HepG2 (cell line): Measurements from ENCODE around the gene TM4SF20. TPM values are rescaled to one million over a fixed set of nuclear protein-coding genes. Genes with fewer than 3 reads are reported as not detected.

Source experiments
- ATAC-seq: fragments of 200-7000 bp; cut with Tn5 transposase; 3 replicates; pipeline ENCODE4 v1.9.1; 2020; ENCODE audit warnings: mild to moderate bottlenecking, moderate library complexity
- BruUV-seq: library from RNA; stranded (reverse); fragments of 400-500 nt; replicated peaks from 2 replicates; lab custom pipeline; 2021; lab: Mats Ljungman, UMichigan
- CTCF ChIA-PET: fragments of 300-600 bp; formaldehyde crosslinking; extraction: SDS; loops from one replicate; lab custom pipeline; 2021; ENCODE audit warnings: low total read pairs, inconsistent platforms, low intra/inter-chr PET ratio; lab: Yijun Ruan, JAX
- POLR2A ChIA-PET: fragments of 350-600 bp; sonication (Branson Sonifier 250); formaldehyde crosslinking; loops from one replicate; lab custom pipeline; 2020; ENCODE audit warnings: antibody characterized with exemption, inconsistent platforms; lab: Yijun Ruan, JAX
- DNase-seq: peaks from one replicate; pipeline ENCODE4 v3.0.0-alpha.2; 2015; ENCODE audit warnings: low spot score
- FAIRE-seq: peaks from 3 replicates; lab custom pipeline; 2011; peaks lifted over from hg19 to GRCh38; lab: Jason Lieb, UNC
- H2AFZ ChIP-seq: one replicate; pipeline ENCODE4 v1.6.1; 2011; ENCODE audit warnings: low read length, inconsistent platforms
- H3K27ac ChIP-seq: fragments of 300-600 bp; 3 replicates; pipeline ENCODE4 v1.8.0; 2011; ENCODE audit warnings: mixed run types, mild to moderate bottlenecking, mixed read lengths, low read length, inconsistent platforms; ENCODE audit not compliant: insufficient read depth; ENCODE audit errors: extremely low read length
- H3K27me3 ChIP-seq, 2 experiments: fragments of 200-600 bp in 1 of 2; 2 replicates in 1 of 2; 3 replicates in 1 of 2; pipeline versions ENCODE4 v1.6.0 to v1.8.0; 2011; ENCODE audit warnings: low read length in 2 of 2, mild to moderate bottlenecking in 2 of 2, moderate library complexity in 2 of 2, inconsistent platforms in 1 of 2; ENCODE audit not compliant: insufficient read depth in 2 of 2, control insufficient read depth in 1 of 2
- H3K36me3 ChIP-seq, 2 experiments: fragments of 200-600 bp in 1 of 2; replicated peaks in 1 of 2; 2 replicates in 1 of 2; 3 replicates in 1 of 2; pipeline versions ENCODE4 v1.5.1 to v1.8.0; 2011; ENCODE audit warnings: low read length in 2 of 2, inconsistent platforms in 1 of 2; ENCODE audit not compliant: insufficient read depth in 2 of 2, control insufficient read depth in 1 of 2
- H3K4me1 ChIP-seq: 2 replicates; pipeline ENCODE4 v1.5.1; 2012; ENCODE audit warnings: low read length, inconsistent platforms; ENCODE audit not compliant: insufficient read depth
- H3K4me2 ChIP-seq: 2 replicates; pipeline ENCODE4 v1.6.0; 2011; ENCODE audit warnings: low read depth, low read length, inconsistent platforms
- H3K4me3 ChIP-seq, 3 experiments: fragments of 200-600 bp in 1 of 3; sonication (generic), shearing (Covaris generic) in 1 of 3; replicated peaks in 1 of 3; 2 replicates each; pipeline ENCODE4 v1.5.1; 2011 to 2016; ENCODE audit warnings: low read length in 3 of 3, inconsistent platforms in 2 of 3, low read depth in 2 of 3, mild to moderate bottlenecking in 2 of 3, control low read depth in 1 of 3, mixed read lengths in 1 of 3; ENCODE audit not compliant: insufficient read depth in 1 of 3
- H3K79me2 ChIP-seq: one replicate; pipeline ENCODE4 v1.6.1; 2011; ENCODE audit warnings: low read length, inconsistent platforms; ENCODE audit not compliant: insufficient read depth
- H3K9ac ChIP-seq: 2 replicates; pipeline ENCODE4 v1.6.0; 2011; ENCODE audit warnings: mild to moderate bottlenecking, low read depth, low read length, inconsistent platforms; ENCODE audit not compliant: insufficient read depth
- H3K9me3 ChIP-seq: 2 replicates; pipeline ENCODE4 v1.5.1; 2012; ENCODE audit warnings: mild to moderate bottlenecking, low read length
- H4K20me1 ChIP-seq: 2 replicates; pipeline ENCODE4 v1.6.0; 2011; ENCODE audit warnings: inconsistent platforms, mild to moderate bottlenecking, low read length, moderate library complexity; ENCODE audit not compliant: insufficient read depth
- CTCF ChIP-seq: sonication (generic); formaldehyde crosslinking; IDR thresholded peaks from 2 replicates; pipeline ENCODE4 v1.5.0; 2020; ENCODE audit warnings: mild to moderate bottlenecking, missing genetic modification reagents, moderate library complexity
- ISX ChIP-seq: sonication (generic); formaldehyde crosslinking; conservative IDR thresholded peaks from 2 replicates; pipeline ENCODE4 v1.5.0; 2020; ENCODE audit warnings: missing genetic modification reagents
- PCBP1 ChIP-seq: fragments of 200-400 bp; formaldehyde crosslinking; IDR thresholded peaks from 2 replicates; pipeline ENCODE4 v1.6.1; 2017; ENCODE audit warnings: mild to moderate bottlenecking, low read depth, low read length, borderline replicate concordance
- SNRNP70 ChIP-seq: fragments of 200-400 bp; formaldehyde crosslinking; IDR thresholded peaks from 2 replicates; pipeline ENCODE4 v1.6.1; 2017; ENCODE audit warnings: mild to moderate bottlenecking, low read depth, low read length, moderate library complexity
- U2AF1 ChIP-seq: fragments of 200-400 bp; formaldehyde crosslinking; optimal IDR thresholded peaks from 2 replicates; pipeline ENCODE3; 2017; ENCODE audit warnings: mild to moderate bottlenecking, low read depth, low read length
- ZBTB7A ChIP-seq: sonication (generic); formaldehyde crosslinking; IDR thresholded peaks from 2 replicates; pipeline ENCODE4 v1.8.0; 2022; ENCODE audit warnings: mild to moderate bottlenecking, missing genetic modification reagents
- ZGPAT ChIP-seq: IDR thresholded peaks from 2 replicates; pipeline ENCODE4 v1.6.1; 2016; ENCODE audit warnings: mild to moderate bottlenecking
- ZNF34 ChIP-seq: sonication (generic); formaldehyde crosslinking; IDR thresholded peaks from 2 replicates; pipeline ENCODE4 v1.4.0; 2020; ENCODE audit warnings: mild to moderate bottlenecking, missing genetic modification reagents, borderline replicate concordance
- ZNF382 ChIP-seq: sonication (generic); formaldehyde crosslinking; IDR thresholded peaks from 2 replicates; pipeline ENCODE4 v1.5.0; 2020; ENCODE audit warnings: missing genetic modification reagents, mild to moderate bottlenecking, borderline replicate concordance
- ZNF503 ChIP-seq: sonication (generic); formaldehyde crosslinking; IDR thresholded peaks from 2 replicates; pipeline ENCODE4 v1.4.0; 2020; ENCODE audit warnings: missing genetic modification reagents
- ZNF614 ChIP-seq: IDR thresholded peaks from 2 replicates; pipeline ENCODE4 v1.6.1; 2018; ENCODE audit warnings: missing biosample characterization, missing genetic modification reagents, inconsistent platforms, borderline replicate concordance
- WGBS: methylation state at CpG from one replicate; pipeline ENCODE4 v1.1.6; 2017; ENCODE audit warnings: low lambda C conversion rate; 5-methylcytosine and 5-hydroxymethylcytosine counted together
- in situ Hi-C: cut with HindIII; loops from 2 replicates; pipeline ENCODE4 v1.10.0; 2017; ENCODE audit warnings: low pct_unique_long_range_greater_than_20kb; ENCODE audit not compliant: extremely low pct_ligation_motif_present
- intact Hi-C: fragments of 100-400 bp; cut with micrococcal nuclease; formaldehyde crosslinking; loops from one replicate; pipeline ENCODE4 v1.10.0; 2022; ENCODE audit not compliant: unreplicated experiment
- polyA plus RNA-seq, 8 experiments: library from polyadenylated mRNA; depleted of rRNA in 3 of 8; stranded (reverse) in 7 of 8; unstranded in 1 of 8; fragments of >200 nt; fragmentation: Illumina TruSeq in 4 of 8; extraction: Trizol in 4 of 8; gene quantifications; 2 replicates each; pipeline versions ENCODE4 v1.2.1 to v1.2.3, GENCODE V29; 2011 to 2016; ENCODE audit warnings: low read depth in 4 of 8, missing spikeins in 1 of 8, mixed read lengths in 1 of 8; ENCODE audit not compliant: insufficient read depth in 1 of 8
- total RNA-seq, 5 experiments: library from RNA; depleted of rRNA; stranded (reverse); fragments of >200 nt; fragmentation: Illumina TruSeq; extraction: Trizol; gene quantifications; 2 replicates each; pipeline ENCODE4 v1.2.3, GENCODE V29; 2016; ENCODE audit warnings: low read depth in 1 of 5
- TF ChIP-seq, protein P1 (sequence below): sonication (generic); formaldehyde crosslinking; IDR thresholded peaks from 2 replicates; pipeline ENCODE4 v1.8.0; 2022; ENCODE audit warnings: missing genetic modification reagents, mild to moderate bottlenecking, inconsistent platforms, borderline replicate concordance
- TF ChIP-seq, protein P2 (sequence below): sonication (generic); formaldehyde crosslinking; IDR thresholded peaks from 2 replicates; pipeline ENCODE4 v1.4.0; 2020; ENCODE audit warnings: missing genetic modification reagents
- TF ChIP-seq, protein P3 (sequence below): sonication (generic); formaldehyde crosslinking; IDR thresholded peaks from 2 replicates; pipeline ENCODE4 v1.4.0; 2020; ENCODE audit warnings: missing genetic modification reagents, borderline replicate concordance

The TM4SF20 gene
- total and polyA plus RNA-seq, 2 of the 13 experiments (the other 11 are each of a cell fraction or from before 2014, with no cell fraction given), result not detected

- in situ Hi-C loops, result no loop called here
- no TSS peak for BruUV-seq
- TF ChIP-seq, protein P1, sequence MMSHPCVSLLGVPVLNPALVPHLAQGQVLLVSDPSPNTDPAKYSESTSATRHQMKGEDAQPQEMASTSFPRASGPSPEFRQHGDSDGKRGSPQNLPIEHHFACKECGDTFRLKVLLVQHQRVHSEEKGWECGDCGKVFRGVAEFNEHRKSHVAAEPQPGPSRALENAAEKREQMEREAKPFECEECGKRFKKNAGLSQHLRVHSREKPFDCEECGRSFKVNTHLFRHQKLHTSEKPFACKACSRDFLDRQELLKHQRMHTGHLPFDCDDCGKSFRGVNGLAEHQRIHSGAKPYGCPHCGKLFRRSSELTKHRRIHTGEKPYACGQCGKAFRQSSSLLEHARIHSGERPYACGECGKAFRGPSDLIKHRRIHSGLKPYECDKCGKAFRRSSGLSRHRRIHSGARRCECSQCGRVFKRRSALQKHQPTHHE, result no peak
- TF ChIP-seq ZNF34 (no peak), PCBP1 (no peak), ZBTB7A (no peak), U2AF1 (no peak), ZNF503 (CRISPR knock-in tag) (no peak), ZNF614 (CRISPR knock-in tag) (no peak), CTCF (CRISPR knock-in tag) (no peak), ZGPAT (CRISPR knock-in tag) (no peak), SNRNP70 (no peak), ZNF382 (CRISPR knock-in tag) (no peak), ISX (CRISPR knock-in tag) (no peak)
- TF ChIP-seq, protein P2, sequence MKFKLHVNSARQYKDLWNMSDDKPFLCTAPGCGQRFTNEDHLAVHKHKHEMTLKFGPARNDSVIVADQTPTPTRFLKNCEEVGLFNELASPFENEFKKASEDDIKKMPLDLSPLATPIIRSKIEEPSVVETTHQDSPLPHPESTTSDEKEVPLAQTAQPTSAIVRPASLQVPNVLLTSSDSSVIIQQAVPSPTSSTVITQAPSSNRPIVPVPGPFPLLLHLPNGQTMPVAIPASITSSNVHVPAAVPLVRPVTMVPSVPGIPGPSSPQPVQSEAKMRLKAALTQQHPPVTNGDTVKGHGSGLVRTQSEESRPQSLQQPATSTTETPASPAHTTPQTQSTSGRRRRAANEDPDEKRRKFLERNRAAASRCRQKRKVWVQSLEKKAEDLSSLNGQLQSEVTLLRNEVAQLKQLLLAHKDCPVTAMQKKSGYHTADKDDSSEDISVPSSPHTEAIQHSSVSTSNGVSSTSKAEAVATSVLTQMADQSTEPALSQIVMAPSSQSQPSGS (CRISPR knock-in tag), result no peak
- TF ChIP-seq, protein P3, sequence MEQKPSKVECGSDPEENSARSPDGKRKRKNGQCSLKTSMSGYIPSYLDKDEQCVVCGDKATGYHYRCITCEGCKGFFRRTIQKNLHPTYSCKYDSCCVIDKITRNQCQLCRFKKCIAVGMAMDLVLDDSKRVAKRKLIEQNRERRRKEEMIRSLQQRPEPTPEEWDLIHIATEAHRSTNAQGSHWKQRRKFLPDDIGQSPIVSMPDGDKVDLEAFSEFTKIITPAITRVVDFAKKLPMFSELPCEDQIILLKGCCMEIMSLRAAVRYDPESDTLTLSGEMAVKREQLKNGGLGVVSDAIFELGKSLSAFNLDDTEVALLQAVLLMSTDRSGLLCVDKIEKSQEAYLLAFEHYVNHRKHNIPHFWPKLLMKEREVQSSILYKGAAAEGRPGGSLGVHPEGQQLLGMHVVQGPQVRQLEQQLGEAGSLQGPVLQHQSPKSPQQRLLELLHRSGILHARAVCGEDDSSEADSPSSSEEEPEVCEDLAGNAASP (CRISPR knock-in tag), result no peak
Observed at GRCh38 chr2:227413371-227413770, 34.3 kb upstream of the TM4SF20 start.

More at GRCh38 chr2:227413371-227413770, 34.3 kb upstream of the TM4SF20 start:
- Histone ChIP-seq H3K9me3 (no peaks in the 10 kb centered on the region), H3K27me3 (no peaks in the 10 kb centered on the region), H3K36me3 (no peaks in the 10 kb centered on the region), H3K4me3 (no peak overlapping the region), H3K27ac (no peak overlapping the region), H3K4me2 (no peak overlapping the region), H4K20me1 (no peaks in the 10 kb centered on the region), H3K79me2 (no peaks in the 10 kb centered on the region), H3K9ac (no peak overlapping the region), H2AFZ (no peak overlapping the region), H3K4me1 (peaks cover 29% of the 10 kb centered on the region)
- intact Hi-C loops, result no loop called here
- 95% methylated on average over 8 of the region's 8 CpGs for WGBS
- no peak for ATAC-seq
- POLR2A ChIA-PET, result no interaction called here
- CTCF ChIA-PET, result no interaction called here
- DNase-seq, result no peak
- FAIRE-seq, result no peak
